CD4-positive, alpha-beta T cell (primary cell): ENCODE measurements around the gene RAPGEF3. TPM values are rescaled to one million over a fixed set of nuclear protein-coding genes. Genes with fewer than 3 reads are reported as not detected.

Experiments used
- ATAC-seq: fragments of 200-7000 bp; cut with Tn5 transposase; one replicate; pipeline ENCODE4 v1.10.0; 2022; ENCODE audit warnings: mild to moderate bottlenecking; ENCODE audit not compliant: poor library complexity
- CTCF ChIA-PET: fragments of 350-600 bp; sonication (Branson Sonifier 250); formaldehyde crosslinking; loops from one replicate; lab custom pipeline; 2021; ENCODE audit warnings: antibody characterized with exemption, inconsistent platforms; lab: Charles Lee
- POLR2A ChIA-PET: fragments of 350-600 bp; sonication (Branson Sonifier 250); formaldehyde crosslinking; loops from one replicate; lab custom pipeline; 2021; ENCODE audit warnings: antibody characterized with exemption, inconsistent platforms; lab: Charles Lee
- DNase-seq, 14 experiments: peaks; one replicate each; pipeline ENCODE4 v3.0.0-alpha.2; 2013 to 2020; ENCODE audit warnings: mixed read lengths in 2 of 14
- H3K27ac ChIP-seq, 2 donors: one replicate each; pipeline versions ENCODE4 v1.5.1 to v1.7.0; 2013; ENCODE audit warnings: low read length in 2 of 2, low read depth in 1 of 2, mild to moderate bottlenecking in 1 of 2
- H3K27me3 ChIP-seq, 2 experiments: 1 replicate in 1 of 2; 2 replicates in 1 of 2; pipeline versions ENCODE4 v1.6.1 to v1.7.0; 2013; ENCODE audit warnings: low read length in 2 of 2, control low read depth in 1 of 2, mild to moderate bottlenecking in 1 of 2, moderate library complexity in 1 of 2; ENCODE audit not compliant: insufficient read depth in 2 of 2, control insufficient read depth in 1 of 2
- H3K36me3 ChIP-seq: one replicate; pipeline ENCODE4 v1.6.1; 2013; ENCODE audit warnings: low read length, control low read depth; ENCODE audit not compliant: insufficient read depth
- H3K4me1 ChIP-seq: one replicate; pipeline ENCODE4 v1.6.1; 2013; ENCODE audit warnings: low read length, control low read depth; ENCODE audit not compliant: insufficient read depth
- H3K4me3 ChIP-seq: one replicate; pipeline ENCODE4 v1.5.1; 2013; ENCODE audit warnings: mild to moderate bottlenecking, low read length, moderate library complexity
- H3K9me3 ChIP-seq, 2 experiments: 1 replicate in 1 of 2; 2 replicates in 1 of 2; pipeline versions ENCODE4 v1.6.1 to v1.7.0; 2013; ENCODE audit warnings: low read length in 2 of 2, mild to moderate bottlenecking in 2 of 2, control low read depth in 1 of 2, moderate library complexity in 1 of 2; ENCODE audit not compliant: control insufficient read depth in 1 of 2, insufficient read depth in 1 of 2
- H3K27ac Mint-ChIP-seq: one replicate; pipeline ENCODE4 v1.8.0; 2020; ENCODE audit warnings: mixed read lengths
- H3K27me3 Mint-ChIP-seq: one replicate; pipeline ENCODE4 v1.8.0; 2021; ENCODE audit warnings: mixed read lengths
- H3K36me3 Mint-ChIP-seq: one replicate; pipeline ENCODE4 v1.8.0; 2021; ENCODE audit warnings: low read depth, mixed read lengths
- H3K4me1 Mint-ChIP-seq: one replicate; pipeline ENCODE4 v1.8.0; 2021; ENCODE audit warnings: low read depth, mixed read lengths
- H3K4me3 Mint-ChIP-seq: one replicate; pipeline ENCODE4 v1.8.0; 2020; ENCODE audit warnings: mild to moderate bottlenecking, mixed read lengths
- H3K9me3 Mint-ChIP-seq: one replicate; pipeline ENCODE4 v1.8.0; 2020; ENCODE audit warnings: mixed read lengths
- CTCF ChIP-seq: fragments of 200-600 bp; IDR thresholded peaks from one replicate; pipeline ENCODE4 v1.8.0; 2022; ENCODE audit warnings: antibody characterized with exemption, mild to moderate bottlenecking
- intact Hi-C, 2 experiments: fragments of 100-400 bp; cut with DNase I in 1 of 2; cut with micrococcal nuclease in 1 of 2; formaldehyde crosslinking; loops; one replicate each; pipeline versions ENCODE4 v1.15.1 to v1.9.0; 2023 to 2025; cut with DNase I, micrococcal nuclease
- total RNA-seq, 174 experiments: library from RNA in 2 of 174; stranded (reverse) in 2 of 174; gene quantifications; one replicate each; pipeline ENCODE4 v1.2.3 and lab custom pipeline; 2021 to 2026

The RAPGEF3 gene
- total RNA-seq, 2 experiments from 2014 or later = 0.17 to 0.33 TPM

- no peak overlapping the region for H3K27ac ChIP-seq
- H3K9me3 ChIP-seq = no peaks in the 10 kb centered on the region
- intact Hi-C loops = loop anchor here in 1 of 2 experiments (5.0 kb wide), 1 partner anchor 1717 kb away; the partner anchor contains the start of gene SCAF11
- no peak for TF ChIP-seq CTCF
- peaks cover 30% of the 10 kb centered on the region for H3K4me1 ChIP-seq
- ChIA-PET CTCF (no interaction called here), POLR2A (no interaction called here)
- no peak for ATAC-seq
- Mint-ChIP-seq H3K9me3 (no peaks in the 10 kb centered on the region), H3K27ac (peak overlapping the region; percentile 94), H3K27me3 (no peaks in the 10 kb centered on the region), H3K4me1 (peaks cover 52% of the 10 kb centered on the region), H3K36me3 (peaks cover 17% of the 10 kb centered on the region), H3K4me3 (no peak overlapping the region)
- H3K4me3 ChIP-seq = no peak overlapping the region
- no peaks in the 10 kb centered on the region for H3K36me3 ChIP-seq
- H3K27me3 ChIP-seq = no peaks in the 10 kb centered on the region
- no peak for DNase-seq
These were observed 49.4 kb downstream of the RAPGEF3 start for GRCh38 chr12:47709237-47709636.

- peaks cover 64% of the 10 kb centered on the region for H3K4me1 Mint-ChIP-seq
- DNase-seq = peak in 3 of 14 experiments; percentile 24 to 36 (median 30)
These were observed 50.7 kb downstream of the RAPGEF3 start for GRCh38 chr12:47707905-47708543.

GRCh38 chr12:47707355-47707754, 51.3 kb downstream of the RAPGEF3 start:
- Histone ChIP-seq H3K4me3 (no peak overlapping the region), H3K27ac (peak overlapping the region in 1 of 2 donors; percentile 81), H3K4me1 (peaks cover 37% of the 10 kb centered on the region), H3K27me3 (no peaks in the 10 kb centered on the region), H3K36me3 (no peaks in the 10 kb centered on the region), H3K9me3 (no peaks in the 10 kb centered on the region)
- CTCF ChIA-PET = interaction anchor here (0.9 to 2.4 kb wide), 2 partner anchors 130 to 686 kb away, joined by 3 to 7 read pairs; no protein-coding TSS in a partner anchor
- ATAC-seq (no peak), DNase-seq (no peak)
- no peaks in the 10 kb centered on the region for H3K9me3 Mint-ChIP-seq
- no peak for TF ChIP-seq CTCF
- POLR2A ChIA-PET = interaction anchor here (1.4 to 1.9 kb wide), 4 partner anchors 11 to 492 kb away, joined by 4 to 6 read pairs (median 5); no protein-coding TSS in a partner anchor
- intact Hi-C loops = loop anchor here in 1 of 2 experiments (5.0 kb wide), 1 partner anchor 1715 kb away; the partner anchor contains the start of gene SCAF11
- H3K36me3 Mint-ChIP-seq = peaks cover 33% of the 10 kb centered on the region
- peak overlapping the region; percentile 87 for H3K4me3 Mint-ChIP-seq
- H3K4me1 Mint-ChIP-seq = peaks cover 64% of the 10 kb centered on the region
- no peaks in the 10 kb centered on the region for H3K27me3 Mint-ChIP-seq
- H3K27ac Mint-ChIP-seq = peak overlapping the region; percentile 94

More at GRCh38 chr12:47707905-47708543, 50.7 kb downstream of the RAPGEF3 start:
- no peaks in the 10 kb centered on the region for H3K36me3 ChIP-seq
- CTCF ChIA-PET = interaction anchor here (0.9 to 2.4 kb wide), 2 partner anchors 130 to 687 kb away, joined by 3 to 7 read pairs; no protein-coding TSS in a partner anchor
- H3K27me3 ChIP-seq = no peaks in the 10 kb centered on the region
- POLR2A ChIA-PET = interaction anchor here (1.4 to 1.9 kb wide), 4 partner anchors 10 to 491 kb away, joined by 4 to 6 read pairs (median 5); no protein-coding TSS in a partner anchor
- Mint-ChIP-seq H3K4me3 (peak overlapping the region; percentile 87), H3K9me3 (no peaks in the 10 kb centered on the region), H3K27ac (peak overlapping the region; percentile 94), H3K36me3 (peaks cover 29% of the 10 kb centered on the region), H3K27me3 (no peaks in the 10 kb centered on the region)
- no peak for TF ChIP-seq CTCF
- peak overlapping the region in 1 of 2 donors; percentile 37 for H3K27ac ChIP-seq
- no peaks in the 10 kb centered on the region for H3K9me3 ChIP-seq
- peaks cover 37% of the 10 kb centered on the region for H3K4me1 ChIP-seq
- no peak overlapping the region for H3K4me3 ChIP-seq
- ATAC-seq = no peak
- intact Hi-C loops = loop anchor here in 1 of 2 experiments (5.0 kb wide), 1 partner anchor 1716 kb away; the partner anchor contains the start of gene SCAF11
